Esophagus muscularis mucosa (tissue), 3 donors: ENCODE measurements around the gene RGS7BP.

Source experiments
- CTCF ChIP-seq, 3 experiments: fragments of 200-600 bp in 2 of 3; fragments of 450-650 bp in 1 of 3; sonication (generic) in 2 of 3; IDR thresholded peaks; one replicate each; pipeline ENCODE4 v1.5.1; 2017 to 2019; ENCODE audit warnings: antibody characterized with exemption in 3 of 3, mild to moderate bottlenecking in 2 of 3, moderate library complexity in 1 of 3
- POLR2A ChIP-seq: fragments of 450-650 bp; IDR thresholded peaks from one replicate; pipeline ENCODE4 v1.6.1; 2017; ENCODE audit warnings: antibody characterized with exemption, moderate library complexity, mild to moderate bottlenecking, low read depth
- POLR2AphosphoS5 ChIP-seq, 2 donors: sonication (generic); formaldehyde crosslinking; IDR thresholded peaks; one replicate each; pipeline ENCODE4 v1.6.1; 2017; ENCODE audit warnings: antibody characterized with exemption in 2 of 2

- TF ChIP-seq POLR2A = no peak
- TF ChIP-seq CTCF (IDR thresholded peaks at IDR 0.05) = no peak
- TF ChIP-seq POLR2AphosphoS5 (IDR thresholded peaks at IDR 0.05) = no peak
Measured at GRCh38 chr5:64532657-64533056, 26.8 kb downstream of the RGS7BP start.
